HFFc6 (cell line): ENCODE results near the gene SEC24B. TPM values are rescaled to one million over a fixed set of nuclear protein-coding genes. Genes with fewer than 3 reads are reported as not detected.
A peak's percentile ranks its signal among the peaks of the same experiment; 100 is the strongest.

ENCODE experiments used
- DNase-seq: peaks from one replicate; pipeline ENCODE4 v3.0.0-alpha.2; 2018
- H3K27ac Mint-ChIP-seq: 2 replicates; pipeline ENCODE4 v1.8.0; 2020; ENCODE audit warnings: mild to moderate bottlenecking, mixed read lengths
- H3K27me3 Mint-ChIP-seq: 2 replicates; pipeline ENCODE4 v1.8.0; 2021; ENCODE audit warnings: mild to moderate bottlenecking, moderate library complexity, mixed read lengths; ENCODE audit not compliant: insufficient read depth
- H3K36me3 Mint-ChIP-seq: 2 replicates; pipeline ENCODE4 v1.8.0; 2021; ENCODE audit warnings: low read depth, mixed read lengths
- H3K4me1 Mint-ChIP-seq: 2 replicates; pipeline ENCODE4 v1.8.0; 2020; ENCODE audit warnings: low read depth, mixed read lengths
- H3K4me3 Mint-ChIP-seq: 2 replicates; pipeline ENCODE4 v1.8.0; 2020; ENCODE audit warnings: mild to moderate bottlenecking, moderate library complexity, mixed read lengths
- H3K9me3 Mint-ChIP-seq: 2 replicates; pipeline ENCODE4 v1.8.0; 2020; ENCODE audit warnings: mild to moderate bottlenecking, mixed read lengths
- total RNA-seq, 6 experiments: library from RNA; stranded (reverse); fragmentation: NEBNext Ultra II Directional; extraction: Animal tissue kit (Norgen Biotek cat#: 25700); gene quantifications; 2 replicates in 1 of 6; 3 replicates in 5 of 6; pipeline ENCODE4 v1.2.3, GENCODE V29; 2021
- TF ChIP-seq, protein P1 (sequence below): fragments of 200-600 bp; sonication (generic); IDR thresholded peaks from 2 replicates; pipeline ENCODE4 v1.5.0; 2021; ENCODE audit warnings: antibody characterized with exemption, mild to moderate bottlenecking

The SEC24B gene
- total RNA-seq, 6 experiments from 2014 or later: 27.2 to 36.6 (median 31.8) TPM

DNA sequence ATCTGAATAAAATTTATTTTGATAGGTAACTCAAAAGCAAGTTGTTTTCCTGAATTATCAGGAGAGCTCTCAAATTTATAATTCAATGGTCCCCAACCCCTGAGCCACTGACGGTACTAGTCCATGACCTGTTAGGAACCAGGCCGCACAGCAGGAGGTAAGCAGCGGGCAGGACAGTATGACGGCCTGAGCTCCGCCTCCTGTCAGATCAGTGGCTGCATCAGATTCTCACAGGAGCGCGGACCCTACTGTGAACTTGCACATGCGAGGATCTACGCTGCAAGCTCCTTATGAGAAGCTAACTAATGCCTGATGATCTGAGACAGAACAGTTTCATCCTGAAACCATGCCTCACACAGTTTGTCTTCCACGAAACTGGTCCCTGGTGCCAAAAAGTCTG lies 37.9 kb upstream of the SEC24B start:
- Mint-ChIP-seq H3K4me1 (no peaks in the 10 kb centered on the region), H3K36me3 (no peaks in the 10 kb centered on the region), H3K9me3 (no peaks in the 10 kb centered on the region), H3K27me3 (peaks cover 4% of the 10 kb centered on the region), H3K27ac (no peak overlapping the region), H3K4me3 (no peak overlapping the region)
- no peak for DNase-seq
- TF ChIP-seq, protein P1, sequence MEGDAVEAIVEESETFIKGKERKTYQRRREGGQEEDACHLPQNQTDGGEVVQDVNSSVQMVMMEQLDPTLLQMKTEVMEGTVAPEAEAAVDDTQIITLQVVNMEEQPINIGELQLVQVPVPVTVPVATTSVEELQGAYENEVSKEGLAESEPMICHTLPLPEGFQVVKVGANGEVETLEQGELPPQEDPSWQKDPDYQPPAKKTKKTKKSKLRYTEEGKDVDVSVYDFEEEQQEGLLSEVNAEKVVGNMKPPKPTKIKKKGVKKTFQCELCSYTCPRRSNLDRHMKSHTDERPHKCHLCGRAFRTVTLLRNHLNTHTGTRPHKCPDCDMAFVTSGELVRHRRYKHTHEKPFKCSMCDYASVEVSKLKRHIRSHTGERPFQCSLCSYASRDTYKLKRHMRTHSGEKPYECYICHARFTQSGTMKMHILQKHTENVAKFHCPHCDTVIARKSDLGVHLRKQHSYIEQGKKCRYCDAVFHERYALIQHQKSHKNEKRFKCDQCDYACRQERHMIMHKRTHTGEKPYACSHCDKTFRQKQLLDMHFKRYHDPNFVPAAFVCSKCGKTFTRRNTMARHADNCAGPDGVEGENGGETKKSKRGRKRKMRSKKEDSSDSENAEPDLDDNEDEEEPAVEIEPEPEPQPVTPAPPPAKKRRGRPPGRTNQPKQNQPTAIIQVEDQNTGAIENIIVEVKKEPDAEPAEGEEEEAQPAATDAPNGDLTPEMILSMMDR: no peak

DNA sequence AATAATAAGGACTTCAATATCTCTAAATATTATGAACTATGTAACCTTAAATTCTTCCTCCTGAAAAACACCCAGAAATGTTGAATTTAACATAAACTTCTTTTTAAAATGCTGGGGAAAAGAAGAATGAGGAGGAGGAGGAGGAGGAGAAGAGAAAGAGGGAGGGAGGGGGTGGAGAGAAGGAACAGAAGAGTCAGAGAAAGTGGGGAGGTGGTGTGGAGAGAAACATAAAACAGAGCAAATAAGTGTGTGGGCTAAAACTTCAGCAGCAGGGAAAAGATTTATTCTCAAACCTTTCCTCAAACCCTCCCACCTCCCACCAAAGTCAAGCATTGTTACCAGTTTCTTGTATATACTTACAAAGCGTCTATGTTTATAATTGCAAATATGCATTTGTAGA lies 34.7 kb upstream of the SEC24B start:
- Mint-ChIP-seq H3K27ac (no peak overlapping the region), H3K9me3 (no peaks in the 10 kb centered on the region), H3K36me3 (no peaks in the 10 kb centered on the region), H3K27me3 (peaks cover 5% of the 10 kb centered on the region), H3K4me1 (no peaks in the 10 kb centered on the region), H3K4me3 (no peak overlapping the region)
- TF ChIP-seq, protein P1: no peak
- no peak for DNase-seq

DNA sequence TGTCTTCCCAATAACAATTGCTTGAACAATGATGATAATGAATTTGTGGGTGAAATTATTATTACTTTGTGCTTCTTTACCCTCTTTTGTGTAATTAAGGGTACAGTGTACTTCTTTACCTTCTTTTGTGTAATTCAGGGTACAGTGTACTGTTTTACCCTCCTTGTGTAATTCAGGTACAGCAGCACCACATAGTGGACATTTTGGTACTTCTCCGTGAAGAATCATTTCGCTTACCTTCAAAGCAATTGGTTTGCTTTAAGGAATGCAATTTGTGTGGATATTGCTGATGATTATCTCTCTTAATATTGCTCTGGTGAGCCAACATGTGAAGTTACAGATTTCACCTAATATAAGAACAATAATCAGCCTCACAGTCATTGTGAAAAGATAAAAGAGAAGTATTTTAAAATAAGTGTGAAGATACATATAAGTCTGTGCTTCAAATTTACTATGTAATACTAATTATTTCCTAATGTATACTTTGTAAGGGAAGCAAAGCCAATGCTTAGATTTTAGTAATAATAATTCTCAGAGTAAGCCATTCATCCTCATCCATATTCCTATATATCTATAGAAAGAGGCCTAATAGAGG lies 27.2 kb upstream of the SEC24B start:
- Mint-ChIP-seq H3K9me3 (no peaks in the 10 kb centered on the region), H3K4me3 (no peak overlapping the region), H3K27ac (no peak overlapping the region), H3K27me3 (no peaks in the 10 kb centered on the region; the same call in none of the 2 replicates), H3K4me1 (peaks cover 16% of the 10 kb centered on the region), H3K36me3 (no peaks in the 10 kb centered on the region)
- TF ChIP-seq, protein P1: peak; percentile 85
- peak; percentile 51 for DNase-seq

DNA sequence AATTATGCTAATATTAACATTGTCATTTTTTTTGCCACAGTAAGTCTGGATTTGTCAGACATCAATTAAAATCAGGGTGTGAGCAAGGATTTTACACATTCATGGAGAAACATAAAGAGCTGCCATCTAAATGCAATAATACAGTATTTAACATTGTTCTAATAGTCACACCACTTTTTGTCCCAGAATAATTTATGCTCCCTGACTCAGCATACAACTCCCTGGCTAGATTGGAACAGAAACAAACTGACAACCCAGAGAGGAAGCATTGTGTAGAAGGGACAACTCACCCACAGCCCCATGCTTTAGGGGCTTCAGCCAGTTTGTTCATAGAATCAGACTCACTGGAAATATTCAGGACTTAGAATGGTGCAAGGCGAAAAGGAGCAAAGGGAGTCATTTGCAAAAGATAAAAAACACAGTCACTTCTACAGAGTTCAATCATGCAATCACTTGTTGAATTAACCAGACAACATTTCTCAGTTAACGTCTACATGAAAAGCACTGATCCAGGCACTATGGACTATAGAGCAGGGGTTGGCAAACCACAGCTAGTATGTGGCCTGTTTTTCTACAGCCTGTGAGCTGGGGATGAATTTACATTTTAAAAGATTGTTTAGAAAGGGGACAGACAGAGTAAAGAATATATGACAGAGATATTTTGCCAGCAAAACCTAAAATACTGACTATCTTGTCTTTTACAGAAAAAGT lies 26.4 kb upstream of the SEC24B start:
- TF ChIP-seq, protein P1: no peak
- H3K27me3 Mint-ChIP-seq: no peaks in the 10 kb centered on the region
- H3K27ac Mint-ChIP-seq: no peak overlapping the region
- no peaks in the 10 kb centered on the region for H3K36me3 Mint-ChIP-seq
- no peaks in the 10 kb centered on the region for H3K9me3 Mint-ChIP-seq
- H3K4me1 Mint-ChIP-seq: peaks cover 16% of the 10 kb centered on the region
- H3K4me3 Mint-ChIP-seq: no peak overlapping the region
- no peak for DNase-seq

DNA sequence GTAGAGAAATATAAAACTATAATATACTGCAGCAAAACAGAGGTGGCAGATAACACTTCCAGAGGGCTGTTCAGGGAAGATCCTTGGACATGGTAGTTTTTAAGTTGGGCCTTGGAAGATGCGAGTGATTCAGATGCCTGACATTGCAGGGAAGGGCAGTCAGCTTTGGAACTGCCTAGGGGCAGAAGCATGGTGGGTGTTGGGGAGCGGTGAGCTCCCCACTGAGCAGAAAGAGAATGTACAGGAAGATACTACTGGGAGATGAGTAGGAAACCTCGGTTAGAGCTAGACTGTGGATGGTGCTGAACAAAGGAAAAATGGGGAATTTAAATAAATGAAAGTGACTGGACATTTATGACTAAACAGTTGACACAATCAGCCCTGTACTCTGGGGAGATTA lies 24.9 kb upstream of the SEC24B start:
- H3K9me3 Mint-ChIP-seq: no peaks in the 10 kb centered on the region
- peak; percentile 62 for DNase-seq
- H3K4me3 Mint-ChIP-seq: peak overlapping the region; percentile 14; the same call in 1 of the 2 replicates
- peak overlapping the region; percentile 50 for H3K27ac Mint-ChIP-seq
- no peaks in the 10 kb centered on the region for H3K36me3 Mint-ChIP-seq
- H3K4me1 Mint-ChIP-seq: peaks cover 16% of the 10 kb centered on the region
- H3K27me3 Mint-ChIP-seq: no peaks in the 10 kb centered on the region
- TF ChIP-seq, protein P1: no peak
